Peyer's patch (tissue), 4 donors: ENCODE measurements around the gene MYL6. TPM values are rescaled to one million over a fixed set of nuclear protein-coding genes. Genes with fewer than 3 reads are reported as not detected.

ENCODE experiments used
- DNase-seq, 3 donors: peaks; one replicate each; pipeline ENCODE4 v3.0.0-alpha.2; 2017 to 2019
- H3K27ac ChIP-seq, 4 donors: fragments of 200-600 bp; sonication (generic); one replicate each; pipeline ENCODE4 v1.5.1; 2016 to 2019
- H3K27me3 ChIP-seq, 2 donors: fragments of 200-600 bp; sonication (generic); one replicate each; pipeline ENCODE4 v1.5.1; 2019
- H3K36me3 ChIP-seq, 3 donors: fragments of 200-600 bp; sonication (generic); one replicate each; pipeline ENCODE4 v1.5.1; 2016 to 2019
- H3K4me1 ChIP-seq, 4 donors: fragments of 200-600 bp; sonication (generic); one replicate each; pipeline ENCODE4 v1.5.1; 2016 to 2019
- H3K4me3 ChIP-seq, 4 donors: fragments of 200-600 bp; sonication (generic); 1 replicate in 3 of 4; 2 replicates in 1 of 4; pipeline ENCODE4 v1.5.1; 2016 to 2019; ENCODE audit warnings: mild to moderate bottlenecking in 1 of 4
- H3K9me3 ChIP-seq, 4 donors: fragments of 200-600 bp; sonication (generic); one replicate each; pipeline ENCODE4 v1.5.1; 2016 to 2019; ENCODE audit warnings: mild to moderate bottlenecking in 1 of 4
- CTCF ChIP-seq, 6 experiments: fragments of 450-650 bp in 4 of 6; fragments of 200-600 bp in 2 of 6; sonication (generic) in 1 of 6; IDR thresholded peaks; one replicate each; pipeline ENCODE4 v1.5.1; 2017 to 2019; ENCODE audit warnings: antibody characterized with exemption in 6 of 6, mild to moderate bottlenecking in 3 of 6, moderate library complexity in 1 of 6
- POLR2A ChIP-seq, 2 donors: fragments of 450-650 bp; IDR thresholded peaks; one replicate each; pipeline ENCODE4 v1.5.1; 2017; ENCODE audit warnings: antibody characterized with exemption in 2 of 2, mild to moderate bottlenecking in 2 of 2, moderate library complexity in 2 of 2
- total RNA-seq, 4 donors: library from RNA; depleted of rRNA; stranded (reverse); fragments of >200 nt; gene quantifications; one replicate each; pipeline ENCODE4 v1.1.0, GENCODE V29; 2016

MYL6 gene
- total RNA-seq, 4 donors from 2014 or later = 1,247 to 1,872 (median 1,541) TPM

- Histone ChIP-seq H3K4me3 (peak overlapping the region; percentile 15 to 96 (median 80)), H3K27ac (peak overlapping the region; percentile 91 to 100 (median 97)), H3K4me1 (peaks cover 4 to 41% (median 19%) of the 10 kb centered on the region in 4 donors), H3K36me3 (peaks cover 0 to 67% (median 0%) of the 10 kb centered on the region in 3 donors), H3K27me3 (no peaks in the 10 kb centered on the region), H3K9me3 (no peaks in the 10 kb centered on the region)
- TF ChIP-seq POLR2A (IDR thresholded peaks at IDR 0.05) (no peak), CTCF (IDR thresholded peaks at IDR 0.05) (no peak)
- no peak for DNase-seq
Measured at GRCh38 chr12:56160894-56161689, 2.9 kb downstream of the MYL6 start.

- H3K4me1 ChIP-seq = peaks cover 4 to 36% (median 19%) of the 10 kb centered on the region in 4 donors
- peak overlapping the region in 1 of 4 donors; percentile 69 for H3K4me3 ChIP-seq
- peak overlapping the region in 2 of 4 donors; percentile 91 to 100 for H3K27ac ChIP-seq
- no peaks in the 10 kb centered on the region for H3K9me3 ChIP-seq
- TF ChIP-seq POLR2A (IDR thresholded peaks at IDR 0.05) (no peak), CTCF (IDR thresholded peaks at IDR 0.05) (no peak)
- DNase-seq = no peak
- H3K36me3 ChIP-seq = peaks cover 0 to 74% (median 0%) of the 10 kb centered on the region in 3 donors
- H3K27me3 ChIP-seq = no peaks in the 10 kb centered on the region
Measured at GRCh38 chr12:56161690-56162351, 3.7 kb downstream of the MYL6 start.

GRCh38 chr12:56162468-56163290 lies 4.5 kb downstream of the MYL6 start:
- H3K4me1 ChIP-seq = peaks cover 4 to 33% (median 19%) of the 10 kb centered on the region in 4 donors
- H3K27me3 ChIP-seq = no peaks in the 10 kb centered on the region
- DNase-seq = no peak
- TF ChIP-seq CTCF (IDR thresholded peaks at IDR 0.05) (no peak), POLR2A (IDR thresholded peaks at IDR 0.05) (no peak)
- no peaks in the 10 kb centered on the region for H3K9me3 ChIP-seq
- peaks cover 0 to 83% (median 0%) of the 10 kb centered on the region in 3 donors for H3K36me3 ChIP-seq
- H3K27ac ChIP-seq = peak overlapping the region in 1 of 4 donors; percentile 18
- H3K4me3 ChIP-seq = no peak overlapping the region

- Histone ChIP-seq H3K9me3 (no peaks in the 10 kb centered on the region), H3K27me3 (no peaks in the 10 kb centered on the region), H3K4me3 (no peak overlapping the region), H3K36me3 (peaks cover 0 to 93% (median 0%) of the 10 kb centered on the region in 3 donors), H3K27ac (no peak overlapping the region), H3K4me1 (peaks cover 4 to 33% (median 19%) of the 10 kb centered on the region in 4 donors)
- DNase-seq = no peak
- TF ChIP-seq CTCF (IDR thresholded peaks at IDR 0.05) (no peak), POLR2A (IDR thresholded peaks at IDR 0.05) (no peak)
Measured at GRCh38 chr12:56163533-56164344, 5.6 kb downstream of the MYL6 start.
